ENCODE measurements around the gene DTX3L. TPM values are rescaled to one million over a fixed set of nuclear protein-coding genes. Genes with fewer than 3 reads are reported as not detected.

The DTX3L gene
- total and polyA plus RNA-seq, 7 donors, result 3.1 to 26.6 (median 11.5) TPM

DNA sequence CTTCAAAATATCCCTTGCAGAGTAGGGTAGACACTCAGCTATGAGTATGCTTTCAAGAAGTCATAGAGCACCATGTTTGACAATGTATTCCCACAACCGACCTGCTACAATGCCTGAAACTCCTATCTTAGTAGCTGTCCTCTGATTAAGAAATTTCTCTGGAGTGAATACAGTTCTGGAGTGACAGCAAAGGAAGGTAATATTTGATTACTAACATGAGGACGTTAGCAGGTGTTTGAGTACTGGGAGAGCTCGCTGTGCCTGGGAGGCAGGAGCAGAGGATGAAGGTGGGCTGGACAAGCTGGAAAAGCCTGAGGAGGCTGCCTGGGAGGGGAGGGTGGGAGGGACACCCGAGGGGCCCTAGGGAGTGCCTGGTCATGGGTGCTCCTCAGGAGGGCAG is 56.3 kb downstream of the DTX3L start:
- Histone ChIP-seq H3K36me3 (ENCODE audit: insufficient read depth in 1 of 2, low read depth in 1 of 2) (no peaks in the 10 kb centered on the region), H3K4me1 (no peaks in the 10 kb centered on the region), H3K9me3 (no peaks in the 10 kb centered on the region), H3K27me3 (ENCODE audit: insufficient read depth in 3 of 3, low read length in 2 of 3) (no peaks in the 10 kb centered on the region), H3K4me3 (no peak overlapping the region), H3K27ac (no peak overlapping the region)
- intact Hi-C loops (cut with DNase I), result no loop called here
- 72 to 77% (median 73%) methylated on average over 4 of the region's 4 CpGs for WGBS, 3 donors
- no peak for DNase-seq
- TF ChIP-seq, protein P1, sequence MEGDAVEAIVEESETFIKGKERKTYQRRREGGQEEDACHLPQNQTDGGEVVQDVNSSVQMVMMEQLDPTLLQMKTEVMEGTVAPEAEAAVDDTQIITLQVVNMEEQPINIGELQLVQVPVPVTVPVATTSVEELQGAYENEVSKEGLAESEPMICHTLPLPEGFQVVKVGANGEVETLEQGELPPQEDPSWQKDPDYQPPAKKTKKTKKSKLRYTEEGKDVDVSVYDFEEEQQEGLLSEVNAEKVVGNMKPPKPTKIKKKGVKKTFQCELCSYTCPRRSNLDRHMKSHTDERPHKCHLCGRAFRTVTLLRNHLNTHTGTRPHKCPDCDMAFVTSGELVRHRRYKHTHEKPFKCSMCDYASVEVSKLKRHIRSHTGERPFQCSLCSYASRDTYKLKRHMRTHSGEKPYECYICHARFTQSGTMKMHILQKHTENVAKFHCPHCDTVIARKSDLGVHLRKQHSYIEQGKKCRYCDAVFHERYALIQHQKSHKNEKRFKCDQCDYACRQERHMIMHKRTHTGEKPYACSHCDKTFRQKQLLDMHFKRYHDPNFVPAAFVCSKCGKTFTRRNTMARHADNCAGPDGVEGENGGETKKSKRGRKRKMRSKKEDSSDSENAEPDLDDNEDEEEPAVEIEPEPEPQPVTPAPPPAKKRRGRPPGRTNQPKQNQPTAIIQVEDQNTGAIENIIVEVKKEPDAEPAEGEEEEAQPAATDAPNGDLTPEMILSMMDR (IDR thresholded peaks at IDR 0.05), result no peak
- ATAC-seq, result no peak

DNA sequence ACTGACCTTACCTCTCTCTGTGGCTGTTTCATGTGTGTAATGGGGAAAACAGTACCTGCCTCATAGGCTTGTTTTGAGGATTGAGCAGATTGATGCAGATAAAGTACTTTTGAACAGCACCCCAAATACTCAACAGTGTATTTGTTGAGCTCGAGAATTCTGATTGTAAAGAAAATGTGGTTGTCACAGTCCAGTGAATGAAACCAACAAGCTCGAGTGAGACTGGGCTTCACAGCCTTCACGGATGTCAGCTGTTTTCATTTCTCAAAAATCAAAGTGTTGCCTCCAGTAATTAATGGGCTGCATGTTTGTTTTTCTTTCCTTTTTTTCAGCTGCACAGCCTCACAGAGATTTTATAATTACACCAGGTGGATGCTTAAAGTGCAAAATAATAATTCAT is 57.0 kb downstream of the DTX3L start:
- Histone ChIP-seq H3K4me1 (no peaks in the 10 kb centered on the region), H3K9me3 (no peaks in the 10 kb centered on the region), H3K36me3 (ENCODE audit: insufficient read depth in 1 of 2, low read depth in 1 of 2) (no peaks in the 10 kb centered on the region), H3K27me3 (ENCODE audit: insufficient read depth in 3 of 3, low read length in 2 of 3) (no peaks in the 10 kb centered on the region), H3K27ac (no peak overlapping the region), H3K4me3 (no peak overlapping the region)
- no peak for ATAC-seq
- no peak for DNase-seq
- WGBS, 3 donors, result 37 to 59% (median 48%) methylated on average over 3 of the region's 3 CpGs
- intact Hi-C loops (cut with DNase I), result no loop called here
- TF ChIP-seq, protein P1 (IDR thresholded peaks at IDR 0.05), result no peak

DNA sequence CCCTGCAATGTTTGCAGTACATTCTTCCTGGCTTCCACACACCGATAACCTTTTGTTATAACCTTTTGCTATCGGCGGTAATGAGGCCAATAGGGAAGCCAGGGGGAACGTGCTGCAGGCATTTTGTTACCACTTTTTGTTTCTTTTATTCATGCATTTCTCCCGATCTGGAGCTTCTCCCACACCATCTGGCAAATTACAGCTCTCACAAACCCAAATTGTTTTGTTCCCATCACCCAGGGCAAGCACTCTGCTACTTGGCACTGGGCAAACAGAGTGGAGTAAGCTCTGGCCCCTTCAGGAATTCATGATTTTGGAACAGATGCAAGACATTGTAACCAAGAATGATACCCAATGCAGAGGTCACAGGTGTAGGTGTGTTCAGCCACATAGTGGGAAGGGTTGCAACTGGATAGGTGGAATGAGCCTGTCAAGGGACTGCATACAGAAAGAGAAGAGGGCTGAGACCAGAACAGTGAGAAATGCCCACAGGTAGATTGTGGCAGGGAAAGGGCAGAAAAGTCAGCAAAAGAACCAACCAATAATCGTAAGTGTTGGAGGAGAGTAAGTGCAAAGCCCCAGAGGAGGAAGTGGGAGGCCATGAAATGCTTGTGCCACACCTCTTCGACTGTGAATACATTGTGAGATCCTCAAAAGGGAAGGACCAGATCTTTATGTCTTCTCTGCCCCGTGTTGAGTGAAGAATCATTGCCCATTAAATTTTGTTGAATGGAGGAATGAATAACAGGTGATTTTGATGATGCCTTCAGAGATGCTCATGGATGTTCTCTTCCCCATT is 59.1 kb downstream of the DTX3L start:
- Histone ChIP-seq H3K4me1 (no peaks in the 10 kb centered on the region), H3K36me3 (ENCODE audit: insufficient read depth in 1 of 2, low read depth in 1 of 2) (no peaks in the 10 kb centered on the region), H3K9me3 (no peaks in the 10 kb centered on the region), H3K27me3 (ENCODE audit: insufficient read depth in 3 of 3, low read length in 2 of 3) (no peaks in the 10 kb centered on the region), H3K27ac (no peak overlapping the region), H3K4me3 (no peak overlapping the region)
- intact Hi-C loops (cut with DNase I), result no loop called here
- WGBS, 3 donors, result 68 to 78% (median 75%) methylated on average over 8 of the region's 8 CpGs
- DNase-seq (no peak), ATAC-seq (no peak)
- TF ChIP-seq, protein P1 (IDR thresholded peaks at IDR 0.05), result no peak

Other genes with a start within 250 kb of the DTX3L start
- gene CSTA, start 239.1 kb upstream of the DTX3L start, total RNA-seq, result under 1 TPM; 0.40 to 0.84 (median 0.81) TPM
- gene CSTA, start 239.1 kb upstream of the DTX3L start, polyA plus RNA-seq, result 1 to 10 TPM in 2 of 3 donors, under 1 TPM in 1; 0.67 to 3.3 (median 2.1) TPM
- gene MIX23, start 181.1 kb upstream of the DTX3L start, total RNA-seq, result 10 to 100 TPM; 34.9 to 50.3 (median 35.5) TPM
- 100 to 1,000 TPM in 1 of 3 donors, 10 to 100 TPM in 2; 70.1 to 134 (median 79.2) TPM for gene MIX23, start 181.1 kb upstream of the DTX3L start, polyA plus RNA-seq
- 10 to 100 TPM; 42.4 to 98.4 (median 60.0) TPM for gene FAM162A, start 180.2 kb upstream of the DTX3L start, total RNA-seq
- gene FAM162A, start 180.2 kb upstream of the DTX3L start, polyA plus RNA-seq, result 100 to 1,000 TPM in 1 of 3 donors, 10 to 100 TPM in 2; 36.0 to 127 (median 94.4) TPM
- gene WDR5B, start 148.3 kb upstream of the DTX3L start, total RNA-seq, result 1 to 10 TPM; 1.8 to 4.0 (median 3.3) TPM
- 1 to 10 TPM; 1.2 to 6.5 (median 1.9) TPM for gene WDR5B, start 148.3 kb upstream of the DTX3L start, polyA plus RNA-seq
- gene KPNA1, start 49.4 kb upstream of the DTX3L start, total RNA-seq, result 100 to 1,000 TPM; 180 to 263 (median 233) TPM
- 100 to 1,000 TPM in 1 of 3 donors, 10 to 100 TPM in 2; 39.5 to 125 (median 49.8) TPM for gene KPNA1, start 49.4 kb upstream of the DTX3L start, polyA plus RNA-seq
- gene PARP9, start within 50 bp of the DTX3L start, total RNA-seq, result 10 to 100 TPM in 3 of 4 donors, 1 to 10 TPM in 1; 8.9 to 18.9 (median 12.6) TPM
- 10 to 100 TPM in 1 of 3 donors, 1 to 10 TPM in 2; 6.5 to 12.3 (median 7.8) TPM for gene PARP9, start within 50 bp of the DTX3L start, polyA plus RNA-seq
- gene PARP15, start 13.3 kb downstream of the DTX3L start, total RNA-seq, result 1 to 10 TPM in 1 of 4 donors, under 1 TPM in 3; 0.18 to 1.0 (median 0.73) TPM
- gene PARP15, start 13.3 kb downstream of the DTX3L start, polyA plus RNA-seq, result under 1 TPM; 0.11 to 0.34 (median 0.25) TPM
- 1 to 10 TPM; 6.0 to 10.0 (median 8.6) TPM for gene PARP14, start 116.5 kb downstream of the DTX3L start, total RNA-seq
- gene PARP14, start 116.5 kb downstream of the DTX3L start, polyA plus RNA-seq, result 1 to 10 TPM; 2.2 to 5.5 (median 3.3) TPM
- 10 to 100 TPM in 3 of 4 donors, 1 to 10 TPM in 1; 4.8 to 18.2 (median 16.2) TPM for gene HSPBAP1, start 229.5 kb downstream of the DTX3L start, total RNA-seq
- gene HSPBAP1, start 229.5 kb downstream of the DTX3L start, polyA plus RNA-seq, result 10 to 100 TPM in 2 of 3 donors, 1 to 10 TPM in 1; 6.1 to 24.7 (median 18.9) TPM
- gene SLC49A4, start 230.7 kb downstream of the DTX3L start, total RNA-seq, result 10 to 100 TPM; 12.5 to 44.2 (median 26.9) TPM
- gene SLC49A4, start 230.7 kb downstream of the DTX3L start, polyA plus RNA-seq, result 10 to 100 TPM; 15.1 to 21.8 (median 21.1) TPM

All from psoas muscle (tissue), 8 donors.